ENCODE data around the gene KCNQ5. TPM values are rescaled to one million over a fixed set of nuclear protein-coding genes. Genes with fewer than 3 reads are reported as not detected.

KCNQ5 gene
- total RNA-seq, 1 donor from 2014 or later, result 0.11 TPM

DNA sequence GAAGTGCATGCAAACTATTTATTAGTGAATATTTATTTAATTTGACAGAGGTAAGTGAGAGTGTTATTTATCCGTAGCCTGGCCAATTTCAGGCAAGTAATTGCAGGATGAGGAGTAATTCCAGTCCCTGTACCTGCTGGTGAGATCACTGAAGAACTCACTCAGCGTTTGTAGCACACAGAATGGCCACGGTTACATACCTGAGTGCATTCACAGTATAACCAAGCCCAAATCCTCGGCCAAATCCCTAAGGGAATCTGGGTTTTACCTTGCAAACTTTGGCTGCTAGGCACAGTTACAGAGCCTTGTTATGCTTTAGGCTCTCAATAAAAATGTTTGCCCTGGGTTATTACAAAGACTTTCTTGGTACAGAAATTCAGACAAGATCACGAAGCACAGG lies 93.3 kb downstream of the KCNQ5 start:
- TF ChIP-seq, protein P1, sequence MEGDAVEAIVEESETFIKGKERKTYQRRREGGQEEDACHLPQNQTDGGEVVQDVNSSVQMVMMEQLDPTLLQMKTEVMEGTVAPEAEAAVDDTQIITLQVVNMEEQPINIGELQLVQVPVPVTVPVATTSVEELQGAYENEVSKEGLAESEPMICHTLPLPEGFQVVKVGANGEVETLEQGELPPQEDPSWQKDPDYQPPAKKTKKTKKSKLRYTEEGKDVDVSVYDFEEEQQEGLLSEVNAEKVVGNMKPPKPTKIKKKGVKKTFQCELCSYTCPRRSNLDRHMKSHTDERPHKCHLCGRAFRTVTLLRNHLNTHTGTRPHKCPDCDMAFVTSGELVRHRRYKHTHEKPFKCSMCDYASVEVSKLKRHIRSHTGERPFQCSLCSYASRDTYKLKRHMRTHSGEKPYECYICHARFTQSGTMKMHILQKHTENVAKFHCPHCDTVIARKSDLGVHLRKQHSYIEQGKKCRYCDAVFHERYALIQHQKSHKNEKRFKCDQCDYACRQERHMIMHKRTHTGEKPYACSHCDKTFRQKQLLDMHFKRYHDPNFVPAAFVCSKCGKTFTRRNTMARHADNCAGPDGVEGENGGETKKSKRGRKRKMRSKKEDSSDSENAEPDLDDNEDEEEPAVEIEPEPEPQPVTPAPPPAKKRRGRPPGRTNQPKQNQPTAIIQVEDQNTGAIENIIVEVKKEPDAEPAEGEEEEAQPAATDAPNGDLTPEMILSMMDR (IDR thresholded peaks at IDR 0.05; ENCODE audit: borderline replicate concordance), result no peak
- Histone ChIP-seq H3K27ac (replicated peaks) (no peak overlapping the region), H3K4me1 (no peaks in the 10 kb centered on the region), H3K4me3 (no peak overlapping the region), H3K27me3 (ENCODE audit: low read depth) (no peaks in the 10 kb centered on the region), H3K9me3 (replicated peaks) (peaks cover 14% of the 10 kb centered on the region), H3K36me3 (no peaks in the 10 kb centered on the region)
- intact Hi-C loops (cut with micrococcal nuclease), result no loop called here
- DNase-seq, result no peak

DNA sequence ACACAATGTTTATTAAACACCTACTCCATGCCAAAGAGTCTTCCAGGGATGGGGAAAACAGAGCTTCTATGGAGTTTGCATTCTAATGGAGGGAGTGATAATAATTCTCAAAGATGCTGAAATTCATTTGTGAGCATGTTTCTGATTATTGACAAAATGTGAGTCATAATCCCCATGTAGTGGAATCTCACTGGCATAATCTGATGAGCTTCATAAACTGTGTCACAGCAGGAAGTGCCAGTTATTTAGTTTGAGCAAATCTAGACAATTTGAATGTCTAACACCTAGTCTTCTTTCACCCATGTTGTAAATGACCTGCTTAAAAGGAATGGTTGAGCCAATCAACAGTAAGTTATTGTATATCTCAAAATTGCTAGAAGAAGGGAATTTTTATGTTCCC lies 95.1 kb downstream of the KCNQ5 start:
- no peaks in the 10 kb centered on the region for H3K36me3 ChIP-seq
- no peaks in the 10 kb centered on the region for H3K9me3 ChIP-seq (replicated peaks)
- no peaks in the 10 kb centered on the region for H3K27me3 ChIP-seq (ENCODE audit: low read depth)
- H3K4me1 ChIP-seq, result no peaks in the 10 kb centered on the region
- intact Hi-C loops (cut with micrococcal nuclease), result no loop called here
- H3K4me3 ChIP-seq, result no peak overlapping the region
- DNase-seq, result no peak
- TF ChIP-seq, protein P1 (IDR thresholded peaks at IDR 0.05; ENCODE audit: borderline replicate concordance), result no peak
- no peak overlapping the region for H3K27ac ChIP-seq (replicated peaks)

DNA sequence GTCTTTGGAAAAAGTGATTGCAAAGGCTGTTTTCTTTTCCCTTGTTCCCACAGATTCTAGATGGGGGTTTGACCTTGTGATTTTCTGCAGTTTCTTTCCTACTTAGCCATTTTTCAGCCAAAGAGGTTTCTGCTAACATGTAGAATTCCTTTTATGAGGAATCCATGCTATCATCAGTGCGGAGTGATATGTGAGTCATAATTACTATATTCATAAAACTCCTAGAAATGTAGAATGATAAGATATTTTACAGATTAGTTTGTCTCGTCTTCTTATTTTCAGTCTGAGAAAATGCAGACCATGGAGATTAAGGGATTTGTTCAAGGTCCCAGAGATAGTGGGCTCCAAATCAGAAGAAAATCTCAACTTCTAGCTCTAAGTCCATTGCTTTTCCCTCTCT lies 98.6 kb downstream of the KCNQ5 start:
- H3K36me3 ChIP-seq, result no peaks in the 10 kb centered on the region
- H3K4me1 ChIP-seq, result no peaks in the 10 kb centered on the region
- intact Hi-C loops (cut with micrococcal nuclease), result no loop called here
- no peaks in the 10 kb centered on the region for H3K9me3 ChIP-seq (replicated peaks)
- H3K4me3 ChIP-seq, result no peak overlapping the region
- TF ChIP-seq, protein P1 (IDR thresholded peaks at IDR 0.05; ENCODE audit: borderline replicate concordance), result no peak
- no peak for DNase-seq
- H3K27me3 ChIP-seq (ENCODE audit: low read depth), result no peaks in the 10 kb centered on the region
- H3K27ac ChIP-seq (replicated peaks), result no peak overlapping the region

DNA sequence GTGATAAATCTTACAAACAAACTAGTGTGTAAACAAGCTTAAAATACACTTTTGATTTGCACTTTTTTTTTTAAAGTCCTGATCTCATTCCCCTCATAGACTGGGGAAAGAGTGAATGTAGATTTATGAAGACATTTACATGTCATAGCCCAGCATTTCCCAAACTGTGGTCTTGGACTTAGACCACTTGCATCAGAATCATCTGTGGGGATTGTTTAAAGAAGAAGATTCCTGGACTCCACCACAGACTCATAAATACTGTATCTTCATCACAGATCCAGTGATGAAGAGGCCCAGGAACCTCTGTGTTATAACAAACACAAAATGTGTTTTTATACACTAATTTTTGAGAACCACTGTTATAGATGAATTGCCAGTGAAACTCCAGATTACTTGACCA lies 99.5 kb downstream of the KCNQ5 start:
- Histone ChIP-seq H3K27me3 (ENCODE audit: low read depth) (no peaks in the 10 kb centered on the region), H3K36me3 (no peaks in the 10 kb centered on the region), H3K4me3 (no peak overlapping the region), H3K9me3 (replicated peaks) (no peaks in the 10 kb centered on the region), H3K27ac (replicated peaks) (no peak overlapping the region), H3K4me1 (no peaks in the 10 kb centered on the region)
- DNase-seq, result no peak
- intact Hi-C loops (cut with micrococcal nuclease), result no loop called here
- TF ChIP-seq, protein P1 (IDR thresholded peaks at IDR 0.05; ENCODE audit: borderline replicate concordance), result no peak

DNA sequence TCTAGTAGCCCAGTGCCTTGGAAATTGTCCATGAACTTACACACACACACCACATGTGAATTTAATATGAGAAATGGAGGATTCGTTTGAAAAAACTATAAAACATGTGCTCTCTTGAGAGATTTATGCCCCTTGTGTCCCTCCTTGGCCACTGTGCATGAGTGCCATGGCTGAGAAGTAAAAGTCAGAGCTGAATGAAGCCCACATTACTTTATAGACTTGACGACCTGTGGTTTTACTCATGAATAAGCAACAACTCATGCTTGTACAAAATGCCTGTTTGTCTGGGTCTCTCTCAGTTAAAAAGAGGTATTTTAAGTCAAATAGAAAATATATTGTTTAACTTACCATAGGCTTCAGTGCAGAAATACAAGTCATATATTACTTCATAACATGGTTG lies 102.7 kb downstream of the KCNQ5 start:
- intact Hi-C loops (cut with micrococcal nuclease), result no loop called here
- TF ChIP-seq, protein P1 (IDR thresholded peaks at IDR 0.05; ENCODE audit: borderline replicate concordance), result no peak
- H3K27ac ChIP-seq (replicated peaks), result no peak overlapping the region
- H3K27me3 ChIP-seq (ENCODE audit: low read depth), result no peaks in the 10 kb centered on the region
- DNase-seq, result no peak
- H3K4me1 ChIP-seq, result no peaks in the 10 kb centered on the region
- no peak overlapping the region for H3K4me3 ChIP-seq
- no peaks in the 10 kb centered on the region for H3K36me3 ChIP-seq
- H3K9me3 ChIP-seq (replicated peaks), result peaks cover 14% of the 10 kb centered on the region
